ENCODE data around the gene TENM4.

Gene TENM4

DNA sequence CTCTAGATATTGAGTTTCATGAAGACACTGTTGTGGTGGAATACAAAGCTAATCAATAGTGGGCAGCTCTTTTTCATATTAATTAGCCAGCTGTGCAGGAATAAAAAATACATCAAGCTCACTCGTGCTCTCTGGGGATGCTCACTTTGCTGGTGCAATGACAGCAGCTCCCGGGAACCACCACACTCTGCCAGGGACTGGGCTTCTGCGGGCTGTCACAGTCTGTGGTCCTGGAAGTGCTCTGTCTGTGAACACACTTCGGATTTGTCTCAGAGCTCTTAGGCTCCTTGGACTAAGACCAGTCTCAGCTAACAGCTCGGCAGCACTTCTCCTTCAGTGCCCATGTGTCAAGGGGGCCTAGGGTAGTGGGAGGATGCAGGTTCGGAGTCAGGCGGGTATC is 393.5 kb downstream of the TENM4 start:
- DNase-seq (ENCODE audit: extremely low spot score) = no peak
- CTCF ChIA-PET = interaction anchor here (1.0 to 1.1 kb wide), 3 partner anchors 9 to 53 kb away, joined by 3 to 4 read pairs (median 4); no protein-coding TSS in a partner anchor
- POLR2A ChIA-PET = no interaction called here
- TF ChIP-seq, protein P1, sequence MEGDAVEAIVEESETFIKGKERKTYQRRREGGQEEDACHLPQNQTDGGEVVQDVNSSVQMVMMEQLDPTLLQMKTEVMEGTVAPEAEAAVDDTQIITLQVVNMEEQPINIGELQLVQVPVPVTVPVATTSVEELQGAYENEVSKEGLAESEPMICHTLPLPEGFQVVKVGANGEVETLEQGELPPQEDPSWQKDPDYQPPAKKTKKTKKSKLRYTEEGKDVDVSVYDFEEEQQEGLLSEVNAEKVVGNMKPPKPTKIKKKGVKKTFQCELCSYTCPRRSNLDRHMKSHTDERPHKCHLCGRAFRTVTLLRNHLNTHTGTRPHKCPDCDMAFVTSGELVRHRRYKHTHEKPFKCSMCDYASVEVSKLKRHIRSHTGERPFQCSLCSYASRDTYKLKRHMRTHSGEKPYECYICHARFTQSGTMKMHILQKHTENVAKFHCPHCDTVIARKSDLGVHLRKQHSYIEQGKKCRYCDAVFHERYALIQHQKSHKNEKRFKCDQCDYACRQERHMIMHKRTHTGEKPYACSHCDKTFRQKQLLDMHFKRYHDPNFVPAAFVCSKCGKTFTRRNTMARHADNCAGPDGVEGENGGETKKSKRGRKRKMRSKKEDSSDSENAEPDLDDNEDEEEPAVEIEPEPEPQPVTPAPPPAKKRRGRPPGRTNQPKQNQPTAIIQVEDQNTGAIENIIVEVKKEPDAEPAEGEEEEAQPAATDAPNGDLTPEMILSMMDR (IDR thresholded peaks at IDR 0.05; ENCODE audit: control extremely low read depth, extremely low read depth, low read depth, missing control alignments) = no peak

DNA sequence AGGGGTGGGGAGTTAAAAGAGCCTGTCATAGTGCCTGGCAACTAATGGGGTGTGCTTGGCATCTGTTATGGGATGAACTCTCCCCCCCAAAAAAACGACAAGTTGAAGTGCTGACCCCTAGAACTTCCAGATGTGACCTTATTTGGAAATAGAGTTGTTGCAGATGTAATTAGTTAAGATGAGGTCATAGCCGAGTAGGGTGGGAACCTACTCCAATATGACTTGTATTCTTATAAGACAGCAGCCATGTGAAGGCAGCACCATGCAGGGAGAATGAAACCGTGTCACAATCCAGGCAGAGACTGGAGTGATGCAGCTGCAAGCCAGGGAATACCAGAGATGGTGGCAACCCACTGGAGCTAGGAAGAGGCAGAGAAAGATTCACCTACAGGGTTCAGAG is 394.5 kb downstream of the TENM4 start:
- DNase-seq (ENCODE audit: extremely low spot score) = no peak
- CTCF ChIA-PET = no interaction called here
- POLR2A ChIA-PET = no interaction called here

DNA sequence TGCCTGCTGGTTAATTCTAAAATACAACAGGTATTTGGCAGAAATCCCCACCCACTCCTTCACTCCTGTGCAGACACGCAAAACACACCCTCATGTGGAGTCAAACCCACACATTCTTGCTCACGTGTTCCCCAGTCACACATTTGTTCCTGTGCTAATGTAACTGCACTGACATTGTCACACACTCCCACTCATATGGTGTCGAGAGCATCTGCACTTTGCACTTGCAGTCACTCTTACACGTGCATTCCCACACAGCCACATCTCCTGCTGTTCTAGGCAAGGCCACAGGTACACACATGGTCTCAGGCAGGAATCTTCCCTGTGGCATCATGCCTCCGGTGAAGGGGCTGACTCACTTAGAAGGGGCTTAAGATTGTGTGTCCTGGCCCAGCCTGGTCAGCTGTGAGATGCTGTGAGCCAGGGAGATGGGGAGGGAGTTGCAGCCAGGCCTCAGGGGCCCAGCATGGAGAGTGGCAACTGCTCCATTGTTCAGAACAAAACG is 395.0 kb downstream of the TENM4 start:
- TF ChIP-seq, protein P1 (IDR thresholded peaks at IDR 0.05; ENCODE audit: control extremely low read depth, extremely low read depth, low read depth, missing control alignments) = no peak
- CTCF ChIA-PET = no interaction called here
- DNase-seq (ENCODE audit: extremely low spot score) = no peak
- POLR2A ChIA-PET = no interaction called here

More for the DNA sequence above, 394.5 kb downstream of the TENM4 start:
- TF ChIP-seq, protein P1 (IDR thresholded peaks at IDR 0.05; ENCODE audit: control extremely low read depth, extremely low read depth, low read depth, missing control alignments) = no peak

DNA sequence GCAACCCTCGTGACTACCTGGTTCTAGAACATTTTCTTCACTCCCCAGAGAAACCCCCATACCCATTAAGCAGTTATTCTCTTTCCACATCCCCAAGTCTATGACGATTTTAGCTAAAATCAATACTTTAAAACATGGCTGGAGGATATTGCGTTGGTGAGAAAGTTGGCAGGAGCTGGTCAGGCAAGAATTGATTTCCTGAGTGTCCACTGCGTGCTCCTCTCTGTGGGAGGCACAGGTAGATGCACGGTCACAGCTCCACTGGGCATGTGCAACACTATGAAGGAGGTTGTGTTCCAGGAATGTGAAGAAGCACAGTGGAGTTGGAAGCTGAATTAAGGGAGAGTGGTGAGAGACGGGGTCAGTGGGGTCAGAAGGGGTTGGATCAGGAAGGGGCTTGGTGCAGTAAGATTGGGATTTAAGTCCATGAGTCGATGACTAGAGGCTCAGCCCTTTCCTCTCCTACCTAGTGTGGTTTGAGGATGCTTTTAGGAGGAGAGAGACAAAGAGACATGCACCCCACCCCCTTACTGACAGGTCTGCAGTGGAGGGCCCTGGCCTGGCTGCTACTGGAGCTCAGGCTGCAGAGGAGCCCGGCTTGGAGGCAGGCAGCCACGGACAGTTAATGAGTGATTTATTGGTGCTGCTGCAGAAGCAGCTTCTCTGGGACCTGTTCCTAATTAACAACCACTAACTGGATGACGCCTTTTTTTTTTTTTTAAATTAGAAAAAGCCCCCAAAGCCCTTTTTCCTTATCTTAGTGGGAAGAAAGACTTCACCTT is 395.6 kb downstream of the TENM4 start:
- TF ChIP-seq, protein P1 (IDR thresholded peaks at IDR 0.05; ENCODE audit: control extremely low read depth, extremely low read depth, low read depth, missing control alignments) = no peak
- DNase-seq (ENCODE audit: extremely low spot score) = no peak
- ChIA-PET POLR2A (no interaction called here), CTCF (interaction anchor here (3.1 kb wide), 1 partner anchor 7 kb away, joined by 10 read pairs; no protein-coding TSS in a partner anchor)

DNA sequence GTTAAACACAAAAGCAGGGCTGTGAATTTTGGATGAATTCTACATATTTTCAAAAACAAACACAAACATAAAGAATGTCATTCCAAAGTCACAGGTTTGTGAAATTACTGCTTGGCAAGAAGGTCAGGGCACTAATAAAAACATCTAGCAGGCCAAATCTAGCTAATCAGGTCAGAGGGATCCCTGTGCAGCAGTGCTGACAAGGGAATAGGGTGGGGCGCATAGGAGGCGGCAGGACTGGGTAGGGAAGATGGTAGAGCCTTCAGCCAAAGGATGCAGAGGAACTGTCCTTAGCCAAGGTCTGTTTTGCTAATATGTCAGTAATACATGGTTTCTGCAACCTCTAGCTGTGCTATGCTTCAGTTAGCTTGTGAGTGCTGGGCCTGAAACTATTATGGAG is 396.6 kb downstream of the TENM4 start:
- POLR2A ChIA-PET = no interaction called here
- TF ChIP-seq, protein P1 (IDR thresholded peaks at IDR 0.05; ENCODE audit: control extremely low read depth, extremely low read depth, low read depth, missing control alignments) = no peak
- no peak for DNase-seq (ENCODE audit: extremely low spot score)
- CTCF ChIA-PET = interaction anchor here (0.6 to 3.1 kb wide), 4 partner anchors 8 to 1537 kb away, joined by 3 to 10 read pairs (median 4); no protein-coding TSS in a partner anchor

DNA sequence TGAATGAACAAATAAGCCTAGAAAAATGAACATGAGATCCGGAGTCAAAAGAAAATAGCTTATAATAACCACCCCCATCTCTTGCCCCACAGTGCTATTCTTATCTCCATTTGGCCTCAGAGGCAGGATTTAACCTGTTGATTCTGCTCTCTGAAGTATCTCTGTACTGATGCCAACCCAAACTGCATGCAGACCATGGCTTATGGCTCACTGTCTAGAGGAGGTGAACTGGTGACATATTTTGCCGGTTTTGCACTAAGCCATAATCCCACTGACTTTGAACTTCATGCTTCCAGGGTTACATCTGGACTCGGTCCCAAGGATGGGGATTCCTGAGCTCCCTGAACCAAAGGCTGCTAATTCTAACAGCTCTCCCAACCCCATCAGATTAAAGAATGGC is 397.1 kb downstream of the TENM4 start:
- TF ChIP-seq, protein P1 (IDR thresholded peaks at IDR 0.05; ENCODE audit: control extremely low read depth, extremely low read depth, low read depth, missing control alignments) = no peak
- no peak for DNase-seq (ENCODE audit: extremely low spot score)
- ChIA-PET CTCF (interaction anchor here (0.6 to 3.1 kb wide), 6 partner anchors 8 to 1537 kb away, joined by 3 to 10 read pairs (median 4); no protein-coding TSS in a partner anchor), POLR2A (no interaction called here)
